Keratinocyte (primary cell): Measurements from ENCODE around the gene IDI1.

Source experiments
- EZH2 ChIP-seq: IDR thresholded peaks from one replicate; pipeline ENCODE4 v1.6.1; 2012; ENCODE audit warnings: inconsistent platforms, mild to moderate bottlenecking, low read length, moderate library complexity
- TF ChIP-seq, protein P1 (sequence below), 3 experiments: IDR thresholded peaks in 1 of 3; conservative IDR thresholded peaks in 1 of 3; optimal IDR thresholded peaks in 1 of 3; 2 replicates in 2 of 3; 3 replicates in 1 of 3; pipeline versions ENCODE3 to v1.5.1; 2011; ENCODE audit warnings: low read length in 3 of 3, mild to moderate bottlenecking in 3 of 3, moderate library complexity in 2 of 3, control low read depth in 1 of 3, inconsistent platforms in 1 of 3; ENCODE audit not compliant: insufficient read depth in 2 of 3; ENCODE audit errors: extremely low read depth in 1 of 3

DNA sequence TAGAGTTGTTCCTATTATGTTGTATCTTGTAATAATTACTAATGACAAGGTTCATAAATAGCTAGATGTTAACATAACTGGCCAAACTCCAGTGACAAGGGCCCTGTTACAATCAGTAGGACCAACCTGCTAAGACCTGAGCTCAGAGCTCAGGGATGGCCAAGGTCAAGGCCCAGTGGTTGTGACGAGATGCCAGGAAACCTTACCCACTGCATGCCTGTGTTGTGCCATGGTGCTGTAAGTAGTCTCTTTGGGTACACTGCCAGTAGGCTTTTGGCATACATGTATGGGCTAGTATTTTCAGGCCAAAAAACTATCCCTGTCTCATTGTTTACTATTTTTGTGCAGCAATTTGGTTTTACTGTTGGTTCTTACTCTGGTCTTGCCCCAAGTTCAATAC lies 15.3 kb downstream of the IDI1 start:
- TF ChIP-seq, protein P1, sequence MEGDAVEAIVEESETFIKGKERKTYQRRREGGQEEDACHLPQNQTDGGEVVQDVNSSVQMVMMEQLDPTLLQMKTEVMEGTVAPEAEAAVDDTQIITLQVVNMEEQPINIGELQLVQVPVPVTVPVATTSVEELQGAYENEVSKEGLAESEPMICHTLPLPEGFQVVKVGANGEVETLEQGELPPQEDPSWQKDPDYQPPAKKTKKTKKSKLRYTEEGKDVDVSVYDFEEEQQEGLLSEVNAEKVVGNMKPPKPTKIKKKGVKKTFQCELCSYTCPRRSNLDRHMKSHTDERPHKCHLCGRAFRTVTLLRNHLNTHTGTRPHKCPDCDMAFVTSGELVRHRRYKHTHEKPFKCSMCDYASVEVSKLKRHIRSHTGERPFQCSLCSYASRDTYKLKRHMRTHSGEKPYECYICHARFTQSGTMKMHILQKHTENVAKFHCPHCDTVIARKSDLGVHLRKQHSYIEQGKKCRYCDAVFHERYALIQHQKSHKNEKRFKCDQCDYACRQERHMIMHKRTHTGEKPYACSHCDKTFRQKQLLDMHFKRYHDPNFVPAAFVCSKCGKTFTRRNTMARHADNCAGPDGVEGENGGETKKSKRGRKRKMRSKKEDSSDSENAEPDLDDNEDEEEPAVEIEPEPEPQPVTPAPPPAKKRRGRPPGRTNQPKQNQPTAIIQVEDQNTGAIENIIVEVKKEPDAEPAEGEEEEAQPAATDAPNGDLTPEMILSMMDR (optimal IDR thresholded peaks at IDR 0.05 in 1 of 3, IDR thresholded peaks at IDR 0.05 in 1 of 3, conservative IDR thresholded peaks at IDR 0.05 in 1 of 3; ENCODE audit: extremely low read depth in 1 of 3, insufficient read depth in 2 of 3, low read length in 3 of 3): no peak
- TF ChIP-seq EZH2: no peak
